ENCODE results near the gene TRIM7.
"Not testable (repeated sequence)": the region's sequence is repeated elsewhere in the genome, so short reads cannot be mapped to it uniquely, and the experiment has no call there.

TRIM7 gene

GRCh38 chr5:181171782-181172181, 33.2 kb downstream of the TRIM7 start:
- no peak for DNase-seq (ENCODE audit: low spot score)

GRCh38 chr5:181170996-181171395, 34.0 kb downstream of the TRIM7 start:
- DNase-seq (ENCODE audit: low spot score) = no peak

- no peak for DNase-seq (ENCODE audit: low spot score)
Observed at GRCh38 chr5:181170237-181170825, 34.7 kb downstream of the TRIM7 start.

- not testable (repeated sequence) for DNase-seq (ENCODE audit: low spot score)
Observed at GRCh38 chr5:181169459-181170236, 35.3 kb downstream of the TRIM7 start.

GRCh38 chr5:181168595-181169118, 36.3 kb downstream of the TRIM7 start:
- no peak for DNase-seq (ENCODE audit: low spot score)

- DNase-seq (ENCODE audit: low spot score) = no peak
Observed at GRCh38 chr5:181167814-181168488, 37.0 kb downstream of the TRIM7 start.

- DNase-seq (ENCODE audit: low spot score) = no peak
Observed at GRCh38 chr5:181166812-181167733, 37.9 kb downstream of the TRIM7 start.

- DNase-seq (ENCODE audit: low spot score) = no peak
Observed at GRCh38 chr5:181164076-181164952, 40.7 kb downstream of the TRIM7 start.

- DNase-seq (ENCODE audit: low spot score) = no peak
Observed at GRCh38 chr5:181163487-181164075, 41.4 kb downstream of the TRIM7 start.

- DNase-seq (ENCODE audit: low spot score) = no peak
Observed at GRCh38 chr5:181161534-181162175, 43.3 kb downstream of the TRIM7 start.

- DNase-seq (ENCODE audit: low spot score) = peak; percentile 85
Observed at GRCh38 chr5:181160755-181161533, 44.1 kb downstream of the TRIM7 start.

- DNase-seq (ENCODE audit: low spot score) = peak; percentile 83
Observed at GRCh38 chr5:181160152-181160754, 44.7 kb downstream of the TRIM7 start.

- peak; percentile 91 for DNase-seq (ENCODE audit: low spot score)
Observed at GRCh38 chr5:181159286-181160151, 45.5 kb downstream of the TRIM7 start.

GRCh38 chr5:181158869-181159268, 46.1 kb downstream of the TRIM7 start:
- no peak for DNase-seq (ENCODE audit: low spot score)

GRCh38 chr5:181156758-181157157, 48.2 kb downstream of the TRIM7 start:
- no peak for DNase-seq (ENCODE audit: low spot score)

- DNase-seq (ENCODE audit: low spot score) = no peak
Observed at GRCh38 chr5:181153814-181154213, 51.2 kb downstream of the TRIM7 start.

GRCh38 chr5:181152406-181152805, 52.6 kb downstream of the TRIM7 start:
- DNase-seq (ENCODE audit: low spot score) = no peak

GRCh38 chr5:181151146-181151545, 53.9 kb downstream of the TRIM7 start:
- DNase-seq (ENCODE audit: low spot score) = no peak

Data from Ammon's horn (tissue), 1 donor.